Fibroblast of upper back skin (primary cell): ENCODE results near the gene KCNE1.
"Not testable (repeated sequence)": the region's sequence is repeated elsewhere in the genome, so short reads cannot be mapped to it uniquely, and the experiment has no call there.

Experiments
- DNase-seq: peaks from one replicate; pipeline ENCODE4 v3.0.0-alpha.2; 2013

KCNE1 gene

GRCh38 chr21:34406102-34406501 is 105.9 kb downstream of the KCNE1 start:
- not testable (repeated sequence) for DNase-seq

GRCh38 chr21:34405686-34406085 is 106.3 kb downstream of the KCNE1 start:
- not testable (repeated sequence) for DNase-seq

GRCh38 chr21:34404742-34405141 is 107.3 kb downstream of the KCNE1 start:
- DNase-seq = not testable (repeated sequence)

GRCh38 chr21:34400522-34400921 is 111.5 kb downstream of the KCNE1 start:
- DNase-seq = not testable (repeated sequence)
